Coronary artery (tissue), 2 donors: ENCODE measurements around the gene IMMP2L.

Experiments used
- DNase-seq: peaks from one replicate; pipeline ENCODE4 v3.0.0-alpha.2; 2017; ENCODE audit warnings: low spot score
- H3K27ac ChIP-seq, 2 donors: fragments of 200-600 bp; sonication (generic); one replicate each; pipeline ENCODE4 v1.5.1; 2016 to 2019
- H3K4me3 ChIP-seq: fragments of 200-600 bp; sonication (generic); 2 replicates; pipeline ENCODE4 v1.5.1; 2016; ENCODE audit warnings: mild to moderate bottlenecking, moderate library complexity
- CTCF ChIP-seq: fragments of 200-600 bp; sonication (generic); IDR thresholded peaks from one replicate; pipeline ENCODE4 v1.5.1; 2019; ENCODE audit warnings: antibody characterized with exemption

Gene IMMP2L

GRCh38 chr7:111210996-111211395 is 351.3 kb downstream of the IMMP2L start:
- TF ChIP-seq CTCF: no peak
- Histone ChIP-seq H3K27ac (no peak overlapping the region), H3K4me3 (no peak overlapping the region)
- DNase-seq: no peak

GRCh38 chr7:111210043-111210442 is 352.2 kb downstream of the IMMP2L start:
- H3K27ac ChIP-seq: no peak overlapping the region
- TF ChIP-seq CTCF: no peak
- H3K4me3 ChIP-seq: no peak overlapping the region
- no peak for DNase-seq

- no peak for DNase-seq
Observed at GRCh38 chr7:111205251-111205650, 357.0 kb downstream of the IMMP2L start.

GRCh38 chr7:111202321-111202720 is 360.0 kb downstream of the IMMP2L start:
- no peak for TF ChIP-seq CTCF
- H3K4me3 ChIP-seq: no peak overlapping the region
- DNase-seq: no peak
- no peak overlapping the region for H3K27ac ChIP-seq

More at GRCh38 chr7:111205251-111205650, 357.0 kb downstream of the IMMP2L start:
- TF ChIP-seq CTCF: no peak
- H3K4me3 ChIP-seq: no peak overlapping the region
- no peak overlapping the region for H3K27ac ChIP-seq

GRCh38 chr7:111199643-111200042 is 362.6 kb downstream of the IMMP2L start:
- no peak for TF ChIP-seq CTCF
- no peak for DNase-seq
- H3K27ac ChIP-seq: no peak overlapping the region
- H3K4me3 ChIP-seq: no peak overlapping the region

GRCh38 chr7:111198255-111198654 is 364.0 kb downstream of the IMMP2L start:
- no peak for DNase-seq
- H3K4me3 ChIP-seq: peak overlapping the region; percentile 3
- peak overlapping the region in 1 of 2 donors; percentile 14 for H3K27ac ChIP-seq
- no peak for TF ChIP-seq CTCF

GRCh38 chr7:111196655-111197054 is 365.6 kb downstream of the IMMP2L start:
- TF ChIP-seq CTCF: no peak

More at GRCh38 chr7:111196655-111197054, 365.6 kb downstream of the IMMP2L start:
- DNase-seq: no peak
- H3K27ac ChIP-seq: no peak overlapping the region
- H3K4me3 ChIP-seq: no peak overlapping the region
